ENCODE data around the gene VSTM2B.
"Not testable (repeated sequence)": the region's sequence is repeated elsewhere in the genome, so short reads cannot be mapped to it uniquely, and the experiment has no call there.

VSTM2B gene

DNA sequence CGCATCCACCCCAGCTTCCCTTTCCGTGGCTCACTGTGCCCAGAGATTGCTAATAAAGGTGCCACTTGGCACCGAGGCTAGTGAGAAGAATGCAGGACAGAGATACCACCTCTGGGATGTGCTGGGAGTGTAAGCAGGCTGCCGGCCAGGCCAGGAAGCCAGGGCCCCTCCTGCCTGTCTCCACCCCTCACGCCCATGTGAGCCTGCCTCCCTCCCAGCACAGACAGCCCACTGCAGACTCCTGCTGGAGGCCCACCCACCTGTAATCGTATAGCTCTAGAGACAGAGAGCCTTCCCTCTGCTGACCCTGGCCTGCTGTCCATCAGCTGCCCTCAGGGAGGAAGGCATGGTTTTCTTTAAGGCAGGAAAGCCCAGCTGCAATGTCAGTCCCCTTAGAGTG lies 13.9 kb downstream of the VSTM2B start:
- TF ChIP-seq, protein P1, sequence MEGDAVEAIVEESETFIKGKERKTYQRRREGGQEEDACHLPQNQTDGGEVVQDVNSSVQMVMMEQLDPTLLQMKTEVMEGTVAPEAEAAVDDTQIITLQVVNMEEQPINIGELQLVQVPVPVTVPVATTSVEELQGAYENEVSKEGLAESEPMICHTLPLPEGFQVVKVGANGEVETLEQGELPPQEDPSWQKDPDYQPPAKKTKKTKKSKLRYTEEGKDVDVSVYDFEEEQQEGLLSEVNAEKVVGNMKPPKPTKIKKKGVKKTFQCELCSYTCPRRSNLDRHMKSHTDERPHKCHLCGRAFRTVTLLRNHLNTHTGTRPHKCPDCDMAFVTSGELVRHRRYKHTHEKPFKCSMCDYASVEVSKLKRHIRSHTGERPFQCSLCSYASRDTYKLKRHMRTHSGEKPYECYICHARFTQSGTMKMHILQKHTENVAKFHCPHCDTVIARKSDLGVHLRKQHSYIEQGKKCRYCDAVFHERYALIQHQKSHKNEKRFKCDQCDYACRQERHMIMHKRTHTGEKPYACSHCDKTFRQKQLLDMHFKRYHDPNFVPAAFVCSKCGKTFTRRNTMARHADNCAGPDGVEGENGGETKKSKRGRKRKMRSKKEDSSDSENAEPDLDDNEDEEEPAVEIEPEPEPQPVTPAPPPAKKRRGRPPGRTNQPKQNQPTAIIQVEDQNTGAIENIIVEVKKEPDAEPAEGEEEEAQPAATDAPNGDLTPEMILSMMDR (conservative IDR thresholded peaks at IDR 0.05) = no peak
- no peak for TF ChIP-seq ZFX (IDR thresholded peaks at IDR 0.05)
- no peak overlapping the region for H3K27ac ChIP-seq

DNA sequence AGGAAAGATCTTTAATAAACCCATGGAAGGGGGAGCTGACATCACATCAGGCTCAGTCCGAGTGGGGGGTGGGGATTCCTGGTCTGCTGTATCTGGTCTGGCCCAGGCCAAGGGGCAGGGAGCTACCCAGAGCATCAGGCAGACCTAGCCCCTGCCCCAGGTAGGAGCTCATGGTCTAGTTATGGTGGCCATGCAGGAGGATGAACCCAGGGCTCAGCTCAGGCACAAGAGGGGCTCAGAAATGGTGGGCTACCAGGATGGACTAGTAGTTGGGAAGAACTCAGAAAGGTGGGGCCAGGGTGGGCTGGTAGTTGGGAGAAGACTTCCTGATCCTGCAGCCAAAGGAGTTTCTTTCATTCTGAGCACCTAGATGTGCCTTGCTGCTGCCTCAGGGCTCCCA lies 14.3 kb downstream of the VSTM2B start:
- TF ChIP-seq, protein P1 (conservative IDR thresholded peaks at IDR 0.05) = no peak
- TF ChIP-seq ZFX (IDR thresholded peaks at IDR 0.05) = no peak
- no peak overlapping the region for H3K27ac ChIP-seq

DNA sequence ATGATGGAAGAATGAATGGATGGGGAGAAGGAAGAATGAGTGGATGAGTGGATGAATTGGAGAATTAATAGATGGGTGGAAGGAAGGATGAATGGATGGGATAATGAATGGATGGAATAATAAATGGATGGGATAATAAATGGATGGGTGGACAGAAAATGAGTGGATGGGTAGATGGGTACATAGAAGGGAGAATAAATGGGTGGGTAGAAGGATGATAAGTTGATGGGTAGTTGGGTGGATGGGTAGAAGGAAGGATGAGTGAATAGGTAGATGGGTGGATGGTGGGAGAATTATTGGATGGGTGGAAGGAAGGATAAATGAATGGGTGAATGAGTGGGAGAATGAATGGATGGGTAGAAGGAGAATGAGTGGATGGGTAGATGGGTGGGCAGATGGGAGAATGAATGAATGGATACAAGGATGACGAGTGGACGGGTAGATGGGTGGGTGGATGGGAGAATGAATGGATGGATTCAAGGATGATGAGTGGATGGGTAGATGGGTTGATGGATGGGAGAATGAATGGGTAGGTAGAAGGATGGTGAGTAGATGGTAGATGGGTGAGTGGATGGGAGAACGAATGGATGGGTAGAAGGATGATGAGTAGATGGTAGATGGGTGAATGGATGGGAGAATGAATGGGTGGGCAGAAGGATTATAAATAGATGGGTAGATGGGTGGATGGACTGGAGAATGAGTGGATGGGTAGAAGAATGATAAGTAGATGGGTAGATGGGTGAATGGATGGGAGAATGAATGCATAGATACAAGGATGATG lies 15.9 kb downstream of the VSTM2B start:
- TF ChIP-seq, protein P1 (conservative IDR thresholded peaks at IDR 0.05) = no peak
- TF ChIP-seq ZFX (IDR thresholded peaks at IDR 0.05) = no peak
- H3K27ac ChIP-seq = no peak overlapping the region

DNA sequence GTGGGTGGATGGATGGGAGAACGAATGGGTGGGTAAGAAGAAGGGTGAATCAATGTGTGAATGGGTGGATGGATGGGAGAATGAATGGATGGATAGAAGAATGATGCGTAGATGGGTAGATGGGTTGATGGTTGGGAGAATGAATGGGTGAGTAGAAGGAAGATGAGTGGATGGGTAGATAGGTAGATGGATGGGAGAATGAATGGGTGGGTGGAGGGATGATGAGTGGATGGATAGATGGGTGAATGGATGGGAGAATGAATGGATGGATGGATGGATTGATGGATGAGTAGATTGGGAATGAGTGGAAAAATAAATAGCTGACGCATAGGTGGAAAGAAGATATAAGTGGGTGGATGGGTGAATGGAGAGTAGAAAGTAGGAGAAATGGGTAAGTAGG lies 16.5 kb downstream of the VSTM2B start:
- TF ChIP-seq, protein P1 (conservative IDR thresholded peaks at IDR 0.05) = no peak
- TF ChIP-seq ZFX (IDR thresholded peaks at IDR 0.05) = no peak
- H3K27ac ChIP-seq = no peak overlapping the region

DNA sequence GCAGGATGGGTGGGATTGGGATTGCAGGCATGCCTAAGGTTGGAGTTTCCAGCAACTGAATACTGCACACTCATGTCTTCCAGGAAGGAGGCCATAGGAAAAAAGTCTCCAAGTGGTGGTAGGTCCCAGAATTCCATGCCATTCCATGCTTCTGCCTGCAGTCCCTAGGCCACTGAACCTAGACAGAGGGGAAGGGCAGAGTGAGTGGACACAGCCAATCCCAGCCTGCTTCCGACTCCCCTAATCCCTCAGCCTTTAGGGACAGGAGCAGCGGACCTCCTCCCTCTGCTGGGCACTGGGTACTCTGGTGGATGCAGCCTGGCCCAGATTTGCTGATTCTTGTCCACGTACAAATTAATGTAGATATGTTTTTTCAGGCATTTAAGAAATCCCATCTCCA lies 17.0 kb downstream of the VSTM2B start:
- H3K27ac ChIP-seq = no peak overlapping the region
- TF ChIP-seq, protein P1 (conservative IDR thresholded peaks at IDR 0.05) = no peak
- TF ChIP-seq ZFX (IDR thresholded peaks at IDR 0.05) = no peak

DNA sequence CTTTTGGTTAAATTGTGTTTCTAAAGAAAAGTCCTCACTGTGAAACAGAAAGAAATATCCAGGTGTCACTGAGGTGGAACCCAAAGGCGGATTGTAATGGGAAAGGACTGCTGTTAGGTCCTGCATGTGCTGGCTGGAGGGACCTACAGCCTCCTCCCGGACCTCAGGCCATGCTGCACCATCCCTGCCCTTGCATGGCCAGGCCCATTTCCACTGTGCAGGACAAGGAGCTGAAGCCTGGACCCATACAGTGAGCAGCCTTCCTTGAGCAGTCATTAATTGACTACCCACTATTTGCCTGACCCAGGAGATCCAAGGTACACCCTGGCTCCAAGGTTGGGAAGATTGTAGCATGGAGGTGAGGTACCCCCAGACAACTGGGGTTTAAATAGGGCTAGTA lies 17.6 kb downstream of the VSTM2B start:
- no peak overlapping the region for H3K27ac ChIP-seq
- TF ChIP-seq, protein P1 (conservative IDR thresholded peaks at IDR 0.05) = no peak
- TF ChIP-seq ZFX (IDR thresholded peaks at IDR 0.05) = no peak

DNA sequence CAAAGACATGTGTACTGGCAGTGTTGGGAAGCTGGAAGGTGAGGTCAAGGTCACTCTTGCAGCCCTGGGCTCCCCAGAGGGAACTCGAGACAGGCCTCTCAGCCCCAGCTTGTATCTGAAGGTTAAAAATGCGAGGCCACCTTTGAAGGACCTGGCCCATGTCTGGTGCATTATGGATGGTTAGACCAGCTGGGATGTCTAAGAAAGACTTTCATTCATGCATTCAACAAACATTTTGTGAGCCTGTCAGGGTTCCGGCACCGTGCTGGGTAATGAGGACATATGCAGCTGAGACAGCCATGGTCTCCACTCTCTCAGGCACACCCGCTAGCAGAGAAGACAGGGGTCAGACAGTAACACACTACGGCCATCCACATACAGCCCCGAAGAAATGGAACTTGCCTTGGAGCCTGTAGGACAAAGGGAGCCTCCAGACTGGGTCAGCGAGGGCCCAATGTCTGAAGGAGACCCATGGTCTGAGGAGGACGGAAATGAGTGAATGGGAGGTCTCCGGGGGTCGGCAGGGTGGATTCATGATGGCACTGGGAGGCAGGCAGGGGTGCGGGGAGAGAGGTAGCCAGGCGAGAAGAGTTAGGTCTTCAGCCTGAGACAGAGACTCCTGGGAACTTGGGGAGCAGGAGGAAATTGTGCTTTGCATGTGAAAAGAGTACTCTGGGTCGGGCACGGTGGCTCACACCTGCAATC lies 19.0 kb downstream of the VSTM2B start:
- no peak overlapping the region for H3K27ac ChIP-seq
- TF ChIP-seq, protein P1 (conservative IDR thresholded peaks at IDR 0.05) = no peak
- no peak for TF ChIP-seq ZFX (IDR thresholded peaks at IDR 0.05)

DNA sequence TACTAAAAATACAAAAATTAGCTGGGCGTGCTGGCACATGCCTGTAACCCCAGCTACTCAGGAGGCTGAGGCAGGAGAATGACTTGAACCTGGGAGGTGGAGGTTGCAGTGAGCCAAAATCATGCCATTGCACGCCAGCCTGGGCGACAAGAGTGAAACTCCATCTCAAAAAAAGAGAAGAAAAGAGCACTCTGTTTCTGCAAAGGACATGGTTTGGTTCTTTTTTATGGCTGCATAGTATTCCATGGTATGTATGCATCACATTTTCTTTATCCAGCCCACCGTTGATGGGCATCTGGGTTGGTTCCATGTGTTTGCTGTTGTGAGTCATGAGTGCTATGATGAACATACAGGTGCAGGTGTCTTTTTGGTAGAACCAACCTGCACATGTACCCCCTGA lies 19.7 kb downstream of the VSTM2B start:
- H3K27ac ChIP-seq = not testable (repeated sequence)

All from C4-2B (cell line).